HepG2 (cell line): ENCODE data around the gene OST4. TPM values are rescaled to one million over a fixed set of nuclear protein-coding genes. Genes with fewer than 3 reads are reported as not detected.

Experiments used
- AKAP8 ChIP-seq: sonication (generic); formaldehyde crosslinking; IDR thresholded peaks from 2 replicates; pipeline ENCODE4 v1.5.1; 2020; ENCODE audit warnings: mild to moderate bottlenecking, missing genetic modification reagents
- ARNT ChIP-seq: fragments of 450-650 bp; IDR thresholded peaks from 2 replicates; pipeline ENCODE4 v1.6.1; 2017
- CERS6 ChIP-seq: sonication (generic); formaldehyde crosslinking; IDR thresholded peaks from 2 replicates; pipeline ENCODE4 v1.5.0; 2020; ENCODE audit warnings: missing genetic modification reagents
- E2F2 ChIP-seq: sonication (generic); formaldehyde crosslinking; IDR thresholded peaks from 2 replicates; pipeline ENCODE4 v1.4.0; 2020; ENCODE audit warnings: missing genetic modification reagents, borderline replicate concordance
- ESRRA ChIP-seq: sonication (generic); formaldehyde crosslinking; IDR thresholded peaks from 2 replicates; pipeline ENCODE4 v1.5.1; 2020; ENCODE audit warnings: mild to moderate bottlenecking, low read depth, missing genetic modification reagents
- ETV6 ChIP-seq: sonication (generic); formaldehyde crosslinking; conservative IDR thresholded peaks from 2 replicates; pipeline ENCODE4 v1.4.0; 2020; ENCODE audit warnings: missing genetic modification reagents
- FOXC1 ChIP-seq: sonication (generic); formaldehyde crosslinking; IDR thresholded peaks from 2 replicates; pipeline ENCODE4 v1.8.0; 2022; ENCODE audit warnings: mild to moderate bottlenecking, missing genetic modification reagents, borderline replicate concordance
- HNRNPUL1 ChIP-seq: fragments of 200-400 bp; formaldehyde crosslinking; IDR thresholded peaks from 2 replicates; pipeline ENCODE4 v1.6.1; 2017; ENCODE audit warnings: low read depth, mild to moderate bottlenecking, low read length, moderate library complexity
- KDM2A ChIP-seq: sonication (generic); formaldehyde crosslinking; IDR thresholded peaks from 2 replicates; pipeline ENCODE4 v1.4.0; 2020; ENCODE audit warnings: low read depth, missing genetic modification reagents, borderline replicate concordance
- KIAA2018 ChIP-seq: sonication (generic); formaldehyde crosslinking; IDR thresholded peaks from 2 replicates; pipeline ENCODE4 v1.5.0; 2020; ENCODE audit warnings: mild to moderate bottlenecking, missing genetic modification reagents, borderline replicate concordance
- KLF13 ChIP-seq: sonication (generic); formaldehyde crosslinking; IDR thresholded peaks from 2 replicates; pipeline ENCODE4 v1.4.0; 2020; ENCODE audit warnings: mild to moderate bottlenecking, missing genetic modification reagents
- MED13 ChIP-seq: sonication (generic); formaldehyde crosslinking; IDR thresholded peaks from 2 replicates; pipeline ENCODE4 v1.5.0; 2020; ENCODE audit warnings: missing genetic modification reagents
- SATB2 ChIP-seq: sonication (generic); formaldehyde crosslinking; IDR thresholded peaks from 2 replicates; pipeline ENCODE4 v1.5.0; 2020; ENCODE audit warnings: missing genetic modification reagents
- STAT5B ChIP-seq: sonication (generic); formaldehyde crosslinking; IDR thresholded peaks from 2 replicates; pipeline ENCODE4 v1.4.0; 2020; ENCODE audit warnings: missing genetic modification reagents
- TAF1 ChIP-seq: sonication (generic); formaldehyde crosslinking; IDR thresholded peaks from 2 replicates; pipeline ENCODE4 v1.4.0; 2020; ENCODE audit warnings: missing genetic modification reagents
- ZNF34 ChIP-seq: sonication (generic); formaldehyde crosslinking; IDR thresholded peaks from 2 replicates; pipeline ENCODE4 v1.4.0; 2020; ENCODE audit warnings: mild to moderate bottlenecking, missing genetic modification reagents, borderline replicate concordance
- ZNF615 ChIP-seq: sonication (generic); formaldehyde crosslinking; IDR thresholded peaks from 2 replicates; pipeline ENCODE4 v1.5.0; 2020; ENCODE audit warnings: mild to moderate bottlenecking, missing genetic modification reagents, borderline replicate concordance
- ZNF83 ChIP-seq: sonication (generic); formaldehyde crosslinking; IDR thresholded peaks from 2 replicates; pipeline ENCODE4 v1.4.0; 2020; ENCODE audit warnings: missing genetic modification reagents, mild to moderate bottlenecking, borderline replicate concordance
- ZSCAN9 ChIP-seq: IDR thresholded peaks from 2 replicates; pipeline ENCODE4 v1.6.1; 2016; ENCODE audit warnings: borderline replicate concordance
- polyA plus RNA-seq, 8 experiments: library from polyadenylated mRNA; depleted of rRNA in 3 of 8; stranded (reverse) in 7 of 8; unstranded in 1 of 8; fragments of >200 nt; fragmentation: Illumina TruSeq in 4 of 8; extraction: Trizol in 4 of 8; gene quantifications; 2 replicates each; pipeline versions ENCODE4 v1.2.1 to v1.2.3, GENCODE V29; 2011 to 2016; ENCODE audit warnings: low read depth in 4 of 8, missing spikeins in 1 of 8, mixed read lengths in 1 of 8; ENCODE audit not compliant: insufficient read depth in 1 of 8
- total RNA-seq, 5 experiments: library from RNA; depleted of rRNA; stranded (reverse); fragments of >200 nt; fragmentation: Illumina TruSeq; extraction: Trizol; gene quantifications; 2 replicates each; pipeline ENCODE4 v1.2.3, GENCODE V29; 2016; ENCODE audit warnings: low read depth in 1 of 5
- TF ChIP-seq, protein P1 (sequence below): sonication (generic); formaldehyde crosslinking; IDR thresholded peaks from 2 replicates; pipeline ENCODE4 v1.8.0; 2022; ENCODE audit warnings: mild to moderate bottlenecking, missing genetic modification reagents, moderate library complexity

OST4 gene
- total and polyA plus RNA-seq, 2 of the 13 experiments (the other 11 are each of a cell fraction or from before 2014, with no cell fraction given): 498 to 584 TPM

GRCh38 chr2:27086090-27086723, 14.8 kb upstream of the OST4 start (continued):
- no peak; the same call in 1 of the 2 replicates for TF ChIP-seq CERS6 (CRISPR knock-in tag)
- TF ChIP-seq STAT5B (CRISPR knock-in tag): peak; percentile 58
- peak; percentile 87 for TF ChIP-seq ETV6 (CRISPR knock-in tag)
- TF ChIP-seq SATB2 (CRISPR knock-in tag): no peak; the same call in 1 of the 2 replicates
- TF ChIP-seq AKAP8 (CRISPR knock-in tag): peak; percentile 90
- TF ChIP-seq KIAA2018 (CRISPR knock-in tag): no peak
- peak; percentile 90; the same call in 1 of the 2 replicates for TF ChIP-seq MED13 (CRISPR knock-in tag)
- no peak; the same call in 1 of the 2 replicates for TF ChIP-seq TAF1 (CRISPR knock-in tag)
- TF ChIP-seq KLF13 (CRISPR knock-in tag): no peak
- TF ChIP-seq ZNF83: no peak
- no peak for TF ChIP-seq FOXC1 (CRISPR knock-in tag)
- TF ChIP-seq, protein P1, sequence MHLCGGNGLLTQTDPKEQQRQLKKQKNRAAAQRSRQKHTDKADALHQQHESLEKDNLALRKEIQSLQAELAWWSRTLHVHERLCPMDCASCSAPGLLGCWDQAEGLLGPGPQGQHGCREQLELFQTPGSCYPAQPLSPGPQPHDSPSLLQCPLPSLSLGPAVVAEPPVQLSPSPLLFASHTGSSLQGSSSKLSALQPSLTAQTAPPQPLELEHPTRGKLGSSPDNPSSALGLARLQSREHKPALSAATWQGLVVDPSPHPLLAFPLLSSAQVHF (CRISPR knock-in tag): no peak; the same call in 1 of the 2 replicates
- no peak for TF ChIP-seq HNRNPUL1
- peak; percentile 96 for TF ChIP-seq KDM2A (CRISPR knock-in tag)
- TF ChIP-seq ESRRA (CRISPR knock-in tag): 0 out of 2 replicates have a peak, but pooled peaks have one; percentile 23
- TF ChIP-seq ARNT: no peak
- no peak for TF ChIP-seq ZSCAN9
- TF ChIP-seq ZNF34 (CRISPR knock-in tag): 0 out of 2 replicates have a peak, but pooled peaks have one; percentile 60
- peak; percentile 94; the same call in 1 of the 2 replicates for TF ChIP-seq E2F2 (CRISPR knock-in tag)
- no peak for TF ChIP-seq ZNF615 (CRISPR knock-in tag)
